Cardiac muscle cell (in vitro differentiated cells and primary cell): ENCODE measurements around the gene C19orf33. TPM values are rescaled to one million over a fixed set of nuclear protein-coding genes. Genes with fewer than 3 reads are reported as not detected.

ENCODE experiments used
- DNase-seq, 2 donors: peaks; one replicate each; pipeline versions ENCODE4 v3.0.0 to v3.0.0-alpha.2; 2010 to 2017; ENCODE audit warnings: low read depth in 1 of 2, low spot score in 1 of 2
- H3K27ac ChIP-seq: fragments of 200-600 bp; sonication (generic); 2 replicates; pipeline ENCODE4 v1.5.1; 2016
- H3K27me3 ChIP-seq: fragments of 200-600 bp; sonication (generic); 2 replicates; pipeline ENCODE4 v1.6.0; 2016; ENCODE audit warnings: control low read depth
- H3K36me3 ChIP-seq: fragments of 200-600 bp; sonication (generic); 2 replicates; pipeline ENCODE4 v1.5.1; 2016; ENCODE audit warnings: control low read depth
- H3K4me1 ChIP-seq: fragments of 200-600 bp; sonication (generic); 2 replicates; pipeline ENCODE4 v1.8.1; 2017; ENCODE audit warnings: low read depth, mild to moderate bottlenecking, mixed run types
- H3K4me3 ChIP-seq: fragments of 200-600 bp; sonication (generic); 2 replicates; pipeline ENCODE4 v1.5.1; 2016; ENCODE audit warnings: mild to moderate bottlenecking
- H3K9me3 ChIP-seq: fragments of 200-600 bp; sonication (generic); 2 replicates; pipeline ENCODE4 v1.5.1; 2017; ENCODE audit warnings: low read depth, mild to moderate bottlenecking, control low read depth
- CTCF ChIP-seq: IDR thresholded peaks from 2 replicates; pipeline ENCODE4 v1.5.1; 2012; ENCODE audit warnings: low read depth, mild to moderate bottlenecking, low read length
- polyA plus RNA-seq: library from polyadenylated mRNA; unstranded; fragments of >200 nt; fragmentation: Nextera tagmentation; extraction: Ambion mirVana; gene quantifications from 2 replicates; pipeline ENCODE4 v1.2.1, GENCODE V29; 2016
- total RNA-seq: library from RNA; depleted of rRNA; stranded (reverse); fragments of >200 nt; gene quantifications from 2 replicates; pipeline ENCODE4 v1.2.3, GENCODE V29; 2016

C19orf33 gene
- total and polyA plus RNA-seq, 2 experiments from 2014 or later = 0.77 to 2.7 TPM

GRCh38 chr19:38326591-38326990 lies 22.5 kb downstream of the C19orf33 start:
- Histone ChIP-seq H3K27me3 (no peaks in the 10 kb centered on the region), H3K4me1 (no peaks in the 10 kb centered on the region), H3K9me3 (no peaks in the 10 kb centered on the region), H3K27ac (no peak overlapping the region), H3K4me3 (no peak overlapping the region), H3K36me3 (no peaks in the 10 kb centered on the region)
- no peak for TF ChIP-seq CTCF
- DNase-seq = no peak

- no peaks in the 10 kb centered on the region for H3K27me3 ChIP-seq
- H3K36me3 ChIP-seq = no peaks in the 10 kb centered on the region
Measured at GRCh38 chr19:38329651-38330050, 25.6 kb downstream of the C19orf33 start.

GRCh38 chr19:38331728-38332127 lies 27.7 kb downstream of the C19orf33 start:
- Histone ChIP-seq H3K9me3 (no peaks in the 10 kb centered on the region), H3K27me3 (no peaks in the 10 kb centered on the region), H3K4me1 (no peaks in the 10 kb centered on the region), H3K27ac (no peak overlapping the region), H3K4me3 (no peak overlapping the region), H3K36me3 (no peaks in the 10 kb centered on the region)
- no peak for DNase-seq
- TF ChIP-seq CTCF = no peak

More at GRCh38 chr19:38329651-38330050, 25.6 kb downstream of the C19orf33 start:
- no peak overlapping the region for H3K4me3 ChIP-seq
- no peak overlapping the region for H3K27ac ChIP-seq
- no peaks in the 10 kb centered on the region for H3K9me3 ChIP-seq
- DNase-seq = no peak
- no peaks in the 10 kb centered on the region for H3K4me1 ChIP-seq
- no peak for TF ChIP-seq CTCF

GRCh38 chr19:38333245-38333644 lies 29.2 kb downstream of the C19orf33 start:
- no peak overlapping the region for H3K27ac ChIP-seq
- no peaks in the 10 kb centered on the region for H3K36me3 ChIP-seq
- TF ChIP-seq CTCF = no peak
- H3K9me3 ChIP-seq = no peaks in the 10 kb centered on the region
- no peaks in the 10 kb centered on the region for H3K4me1 ChIP-seq
- H3K27me3 ChIP-seq = no peaks in the 10 kb centered on the region
- H3K4me3 ChIP-seq = no peak overlapping the region
- peak in 1 of 2 donors; percentile 9 for DNase-seq

- Histone ChIP-seq H3K27ac (peak overlapping the region; percentile 70), H3K9me3 (no peaks in the 10 kb centered on the region), H3K27me3 (no peaks in the 10 kb centered on the region), H3K4me3 (peak overlapping the region; percentile 62), H3K4me1 (no peaks in the 10 kb centered on the region), H3K36me3 (no peaks in the 10 kb centered on the region)
- DNase-seq = peak; percentile 97
- TF ChIP-seq CTCF = no peak
Measured at GRCh38 chr19:38335949-38336637, 32.0 kb downstream of the C19orf33 start.
